K562 (cell line): ENCODE data around the gene GRIN1. TPM values are rescaled to one million over a fixed set of nuclear protein-coding genes. Genes with fewer than 3 reads are reported as not detected.
A peak's percentile ranks its signal among the peaks of the same experiment; 100 is the strongest.

ENCODE experiments used
- BHLHE40 ChIP-seq: IDR thresholded peaks from 2 replicates; pipeline ENCODE4 v1.6.1; 2011; ENCODE audit warnings: low read length, improper control_type of control experiment
- CBFA2T2 ChIP-seq: fragments of 450-650 bp; conservative IDR thresholded peaks from 2 replicates; pipeline ENCODE4 v1.6.1; 2017; ENCODE audit warnings: mild to moderate bottlenecking
- CXXC5 ChIP-seq: fragments of 250-450 bp; sonication (Bioruptor Pico); IDR thresholded peaks from 2 replicates; pipeline ENCODE4 v1.8.0; 2022; ENCODE audit warnings: inconsistent platforms, mild to moderate bottlenecking, moderate library complexity
- ETV1 ChIP-seq: fragments of 450-650 bp; conservative IDR thresholded peaks from 2 replicates; pipeline ENCODE4 v1.6.1; 2016; ENCODE audit warnings: missing genetic modification characterization, control low read depth, low read depth, missing compliant biosample characterization
- FOXK2 ChIP-seq, 2 experiments: fragments of 450-650 bp; IDR thresholded peaks in 1 of 2; conservative IDR thresholded peaks in 1 of 2; 2 replicates each; pipeline ENCODE4 v1.6.1; 2016; ENCODE audit warnings: low read depth in 2 of 2, mild to moderate bottlenecking in 1 of 2
- HDAC1 ChIP-seq, 2 experiments: fragments of 450-650 bp; IDR thresholded peaks; 2 replicates each; pipeline ENCODE4 v1.6.1; 2016 to 2017; ENCODE audit warnings: inconsistent platforms in 1 of 2, mild to moderate bottlenecking in 1 of 2, moderate library complexity in 1 of 2
- ID3 ChIP-seq, 2 experiments: fragments of 250-450 bp in 1 of 2; fragments of 450-650 bp in 1 of 2; sonication (Bioruptor Pico) in 1 of 2; IDR thresholded peaks; 2 replicates each; pipeline versions ENCODE4 v1.6.1 to v1.8.0; 2016 to 2021; ENCODE audit warnings: mild to moderate bottlenecking in 2 of 2, moderate library complexity in 2 of 2, missing compliant biosample characterization in 1 of 2, missing genetic modification characterization in 1 of 2
- NONO ChIP-seq, 2 experiments: fragments of 200-400 bp in 1 of 2; fragments of 450-650 bp in 1 of 2; formaldehyde crosslinking in 1 of 2; IDR thresholded peaks; 2 replicates each; pipeline ENCODE4 v1.6.1; 2017; ENCODE audit warnings: low read depth in 2 of 2, mild to moderate bottlenecking in 2 of 2, moderate library complexity in 2 of 2, low read length in 1 of 2
- NR2C1 ChIP-seq, 2 experiments: fragments of 450-650 bp; IDR thresholded peaks; 2 replicates each; pipeline ENCODE4 v1.6.1; 2017; ENCODE audit warnings: mild to moderate bottlenecking in 2 of 2, antibody characterized with exemption in 1 of 2, inconsistent platforms in 1 of 2, missing compliant biosample characterization in 1 of 2, missing genetic modification characterization in 1 of 2
- PHF8 ChIP-seq: fragments of 200-600 bp; sonication (generic); IDR thresholded peaks from 2 replicates; pipeline ENCODE4 v1.6.1; 2012; ENCODE audit warnings: mixed run types, mild to moderate bottlenecking, inconsistent platforms, low read length, moderate library complexity, borderline replicate concordance
- PRDM10 ChIP-seq: fragments of 450-650 bp; IDR thresholded peaks from 2 replicates; pipeline ENCODE4 v1.6.1; 2018; ENCODE audit not compliant: partially characterized antibody
- SREBF1 ChIP-seq: fragments of 150-350 bp; IDR thresholded peaks from 2 replicates; pipeline ENCODE4 v1.6.1; 2014; ENCODE audit warnings: antibody characterized with exemption, low read depth, low read length, borderline replicate concordance
- UBTF ChIP-seq, 2 experiments: IDR thresholded peaks; 2 replicates each; pipeline ENCODE4 v1.6.1; 2012; ENCODE audit warnings: improper control_type of control experiment in 2 of 2, low read depth in 2 of 2, low read length in 2 of 2, borderline replicate concordance in 1 of 2
- ZNF830 ChIP-seq: fragments of 250-450 bp; sonication (Bioruptor Pico); IDR thresholded peaks from 2 replicates; pipeline ENCODE4 v1.5.0; 2021; ENCODE audit warnings: mild to moderate bottlenecking
- polyA plus RNA-seq, 8 experiments: library from polyadenylated mRNA; depleted of rRNA in 4 of 8; stranded (reverse) in 5 of 8; unstranded in 3 of 8; fragments of >200 nt; fragmentation: Nextera tagmentation in 2 of 8; fragmentation: Illumina TruSeq in 1 of 8; extraction: Ambion mirVana in 2 of 8; extraction: Trizol in 1 of 8; gene quantifications; 2 replicates each; pipeline versions ENCODE4 v1.2.1 to v1.2.3, GENCODE V29; 2011 to 2014; ENCODE audit warnings: inconsistent platforms in 1 of 8, missing spikeins in 1 of 8
- total RNA-seq, 7 experiments: library from RNA; depleted of rRNA in 6 of 7; stranded (reverse); fragments of >200 nt in 6 of 7; fragmentation: Illumina TruSeq in 2 of 7; extraction: Trizol in 2 of 7; gene quantifications; 2 replicates each; pipeline versions ENCODE4 v1.2.1 to v1.2.3, GENCODE V29; 2011 to 2021; ENCODE audit warnings: low replicate concordance in 1 of 7
- TF ChIP-seq, protein P1 (sequence below): fragments of 250-450 bp; sonication (Bioruptor Pico); IDR thresholded peaks from 2 replicates; pipeline ENCODE4 v1.9.0; 2021; ENCODE audit warnings: mild to moderate bottlenecking, inconsistent platforms

GRIN1 gene
- total and polyA plus RNA-seq, 9 of the 15 experiments (the other 6 are each of a cell fraction or from before 2014, with no cell fraction given): 0.03 to 0.35 (median 0.16) TPM; not detected in 6

DNA sequence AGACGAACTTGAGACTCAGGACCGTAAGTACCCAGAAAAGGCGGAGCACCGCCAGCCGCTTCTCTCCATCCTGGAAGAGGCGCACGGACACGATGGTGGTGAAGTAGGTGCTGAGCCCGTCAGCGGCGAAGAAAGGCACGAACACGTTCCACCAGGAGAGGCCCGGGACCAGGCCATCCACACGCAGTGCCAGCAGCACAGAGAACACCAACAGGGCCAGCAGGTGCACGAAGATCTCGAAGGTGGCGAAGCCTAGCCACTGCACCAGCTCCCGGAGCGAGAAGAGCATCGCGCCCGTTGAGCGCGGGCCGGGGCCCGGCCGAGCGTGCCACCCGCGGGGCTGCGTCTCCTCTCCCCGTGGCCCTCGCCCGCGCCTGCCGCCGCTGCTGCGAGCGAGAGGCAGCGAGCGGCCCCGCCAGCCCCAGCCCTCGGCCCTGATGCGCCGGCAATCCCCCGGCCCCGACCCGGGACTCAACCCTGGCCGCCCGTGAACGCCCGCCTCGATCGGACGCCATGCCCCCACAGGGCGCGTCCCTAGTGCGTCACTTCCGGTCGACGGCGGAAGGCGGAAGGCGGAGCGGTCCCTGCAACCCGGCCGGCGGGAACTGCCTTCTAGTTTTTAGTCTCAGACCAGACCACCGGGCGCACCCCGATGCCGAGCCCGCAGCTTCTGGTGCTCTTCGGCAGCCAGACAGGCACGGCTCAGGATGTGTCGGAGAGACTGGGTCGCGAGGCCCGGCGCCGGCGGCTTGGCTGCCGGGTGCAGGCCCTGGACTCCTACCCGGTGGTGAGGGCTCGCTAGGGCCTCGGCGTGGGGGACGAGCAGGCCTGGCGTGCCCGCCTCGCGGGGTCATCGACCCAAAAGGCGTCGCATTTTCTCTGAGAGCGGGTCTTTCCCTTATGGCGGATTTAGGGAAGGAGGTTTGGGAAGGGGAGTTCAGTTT, 66.4 kb downstream of the GRIN1 start, which contains the start of the genes NDOR1 and TMEM203 (continued):
- peak; percentile 71 for TF ChIP-seq ETV1 (tag)
- TF ChIP-seq FOXK2 (conservative IDR thresholded peaks at IDR 0.05 in 1 of 2, IDR thresholded peaks at IDR 0.05 in 1 of 2; ENCODE audit: low read depth in 2 of 2): peak in 1 of 2 experiments; percentile 46; a peak in 1 of 4 replicates
- 0 out of 2 replicates have a peak, but pooled peaks have one; percentile 10 for TF ChIP-seq BHLHE40
- TF ChIP-seq ZNF830: no peak
- peak; percentile 82 for TF ChIP-seq CXXC5 (CRISPR knock-in tag)
- TF ChIP-seq NONO (IDR thresholded peaks at IDR 0.05; ENCODE audit: low read depth in 2 of 2, low read length in 1 of 2): peak; percentile 28 to 73; a peak in 2 of 4 replicates
- TF ChIP-seq NR2C1 (IDR thresholded peaks at IDR 0.05): no peak
- peak; percentile 50 for TF ChIP-seq NR2C1 (tag; IDR thresholded peaks at IDR 0.05)
- TF ChIP-seq HDAC1 (IDR thresholded peaks at IDR 0.05): peak; percentile 77 to 94; a peak in 3 of 4 replicates
- no peak for TF ChIP-seq CBFA2T2
- TF ChIP-seq, protein P1, sequence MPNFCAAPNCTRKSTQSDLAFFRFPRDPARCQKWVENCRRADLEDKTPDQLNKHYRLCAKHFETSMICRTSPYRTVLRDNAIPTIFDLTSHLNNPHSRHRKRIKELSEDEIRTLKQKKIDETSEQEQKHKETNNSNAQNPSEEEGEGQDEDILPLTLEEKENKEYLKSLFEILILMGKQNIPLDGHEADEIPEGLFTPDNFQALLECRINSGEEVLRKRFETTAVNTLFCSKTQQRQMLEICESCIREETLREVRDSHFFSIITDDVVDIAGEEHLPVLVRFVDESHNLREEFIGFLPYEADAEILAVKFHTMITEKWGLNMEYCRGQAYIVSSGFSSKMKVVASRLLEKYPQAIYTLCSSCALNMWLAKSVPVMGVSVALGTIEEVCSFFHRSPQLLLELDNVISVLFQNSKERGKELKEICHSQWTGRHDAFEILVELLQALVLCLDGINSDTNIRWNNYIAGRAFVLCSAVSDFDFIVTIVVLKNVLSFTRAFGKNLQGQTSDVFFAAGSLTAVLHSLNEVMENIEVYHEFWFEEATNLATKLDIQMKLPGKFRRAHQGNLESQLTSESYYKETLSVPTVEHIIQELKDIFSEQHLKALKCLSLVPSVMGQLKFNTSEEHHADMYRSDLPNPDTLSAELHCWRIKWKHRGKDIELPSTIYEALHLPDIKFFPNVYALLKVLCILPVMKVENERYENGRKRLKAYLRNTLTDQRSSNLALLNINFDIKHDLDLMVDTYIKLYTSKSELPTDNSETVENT (CRISPR knock-in tag): peak; percentile 74
- TF ChIP-seq PHF8: peak; percentile 91; the same call in 1 of the 2 replicates
- no peak for TF ChIP-seq PRDM10
- TF ChIP-seq SREBF1: no peak
- 0 out of 4 replicates have a peak, but pooled peaks have one; percentile 29 to 39 for TF ChIP-seq UBTF (IDR thresholded peaks at IDR 0.05; ENCODE audit: borderline replicate concordance in 1 of 2, low read depth in 2 of 2, low read length in 2 of 2)
- no peak for TF ChIP-seq ID3 (CRISPR knock-in tag; IDR thresholded peaks at IDR 0.05)
- TF ChIP-seq ID3 (tag; IDR thresholded peaks at IDR 0.05): 0 out of 2 replicates have a peak, but pooled peaks have one; percentile 19
